ENCODE measurements around the gene BTD. TPM values are rescaled to one million over a fixed set of nuclear protein-coding genes. Genes with fewer than 3 reads are reported as not detected.

Gene BTD
- total and polyA plus RNA-seq, 2 donors (not counting 3 experiments of a cell fraction or from before 2014, with no cell fraction given) = 20.3 to 32.2 TPM

- Histone ChIP-seq H2AFZ (ENCODE audit: low read depth, low read length) (no peak overlapping the region), H3K79me2 (ENCODE audit: control insufficient read depth, insufficient read depth, low read length) (no peaks in the 10 kb centered on the region), H3K9me3 (replicated peaks; ENCODE audit: control insufficient read depth, insufficient read depth, low read length) (no peaks in the 10 kb centered on the region), H3K27ac (ENCODE audit: insufficient read depth, low read depth, low read length) (no peak overlapping the region), H3K9ac (replicated peaks; ENCODE audit: extremely low read depth, insufficient read depth, low read length) (no peak overlapping the region), H3K36me3 (ENCODE audit: control insufficient read depth in 2 of 2, extremely low read depth in 1 of 2, insufficient read depth in 2 of 2, low read length in 2 of 2) (peaks cover 5 to 15% of the 10 kb centered on the region in 2 experiments), H3K27me3 (ENCODE audit: control insufficient read depth in 2 of 2, insufficient read depth in 2 of 2, low read length in 2 of 2) (no peaks in the 10 kb centered on the region), H3K4me3 (replicated peaks in 1 of 3; ENCODE audit: insufficient read depth in 1 of 3, low read depth in 1 of 3, low read length in 3 of 3) (no peak overlapping the region), H3K9me1 (replicated peaks; ENCODE audit: control insufficient read depth, extremely low read depth, insufficient read depth, low read length) (no peaks in the 10 kb centered on the region), H4K20me1 (replicated peaks; ENCODE audit: control insufficient read depth, extremely low read depth, insufficient read depth, low read length) (no peaks in the 10 kb centered on the region), H3K4me1 (ENCODE audit: control insufficient read depth, extremely low read depth, insufficient read depth, low read length) (peaks cover 21% of the 10 kb centered on the region), H3K4me2 (ENCODE audit: insufficient read depth, low read length) (peak overlapping the region; percentile 19)
- FAIRE-seq (peak; percentile 48), DNase-seq (ENCODE audit: low read depth, low spot score) (peak; percentile 57)
- dilution Hi-C loops (cut with MboI; ENCODE audit: extremely low pct_ligation_motif_present, low sequenced_read_pairs) (no loop called here), intact Hi-C loops (cut with micrococcal nuclease) (loop anchor here (1.0 kb wide), 1 partner anchor 56 kb away; no protein-coding TSS in a partner anchor)
- TF ChIP-seq GATA2 (IDR thresholded peaks at IDR 0.05; ENCODE audit: insufficient read depth, insufficient read length, low read depth, low read length) (peak; percentile 41), EZH2 (IDR thresholded peaks at IDR 0.05; ENCODE audit: borderline replicate concordance, low read depth, low read length, severe bottlenecking) (no peak), POLR2A (IDR thresholded peaks at IDR 0.05; ENCODE audit: low read depth, low read length) (no peak), POLR2AphosphoS5 (IDR thresholded peaks at IDR 0.05; ENCODE audit: insufficient read depth, low read depth, low read length) (no peak), FOS (IDR thresholded peaks at IDR 0.05; ENCODE audit: borderline replicate concordance, insufficient read depth, low read length) (no peak)
- TF ChIP-seq, protein P1, sequence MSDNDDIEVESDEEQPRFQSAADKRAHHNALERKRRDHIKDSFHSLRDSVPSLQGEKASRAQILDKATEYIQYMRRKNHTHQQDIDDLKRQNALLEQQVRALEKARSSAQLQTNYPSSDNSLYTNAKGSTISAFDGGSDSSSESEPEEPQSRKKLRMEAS (IDR thresholded peaks at IDR 0.05; ENCODE audit: insufficient read depth, insufficient read length) = no peak
- ChIA-PET POLR2A (no interaction called here), CTCF (no interaction called here)
- BruUV-seq (replicated peaks) = no TSS peak
These were observed 84.4 kb downstream of the BTD start for GRCh38 chr3:15685927-15686326.

GRCh38 chr3:15690230-15690629, 88.7 kb downstream of the BTD start:
- TF ChIP-seq MYC (IDR thresholded peaks at IDR 0.05; ENCODE audit: low read depth, low read length) (no peak), JUN (IDR thresholded peaks at IDR 0.05; ENCODE audit: borderline replicate concordance, insufficient read depth, insufficient read length, low read depth) (no peak), GATA2 (IDR thresholded peaks at IDR 0.05; ENCODE audit: insufficient read depth, insufficient read length, low read depth, low read length) (no peak), EZH2 (IDR thresholded peaks at IDR 0.05; ENCODE audit: borderline replicate concordance, low read depth, low read length, severe bottlenecking) (no peak), POLR2A (IDR thresholded peaks at IDR 0.05; ENCODE audit: low read depth, low read length) (no peak), FOS (IDR thresholded peaks at IDR 0.05; ENCODE audit: borderline replicate concordance, insufficient read depth, low read length) (no peak), POLR2AphosphoS5 (IDR thresholded peaks at IDR 0.05; ENCODE audit: insufficient read depth, low read depth, low read length) (no peak)
- TF ChIP-seq, protein P2, sequence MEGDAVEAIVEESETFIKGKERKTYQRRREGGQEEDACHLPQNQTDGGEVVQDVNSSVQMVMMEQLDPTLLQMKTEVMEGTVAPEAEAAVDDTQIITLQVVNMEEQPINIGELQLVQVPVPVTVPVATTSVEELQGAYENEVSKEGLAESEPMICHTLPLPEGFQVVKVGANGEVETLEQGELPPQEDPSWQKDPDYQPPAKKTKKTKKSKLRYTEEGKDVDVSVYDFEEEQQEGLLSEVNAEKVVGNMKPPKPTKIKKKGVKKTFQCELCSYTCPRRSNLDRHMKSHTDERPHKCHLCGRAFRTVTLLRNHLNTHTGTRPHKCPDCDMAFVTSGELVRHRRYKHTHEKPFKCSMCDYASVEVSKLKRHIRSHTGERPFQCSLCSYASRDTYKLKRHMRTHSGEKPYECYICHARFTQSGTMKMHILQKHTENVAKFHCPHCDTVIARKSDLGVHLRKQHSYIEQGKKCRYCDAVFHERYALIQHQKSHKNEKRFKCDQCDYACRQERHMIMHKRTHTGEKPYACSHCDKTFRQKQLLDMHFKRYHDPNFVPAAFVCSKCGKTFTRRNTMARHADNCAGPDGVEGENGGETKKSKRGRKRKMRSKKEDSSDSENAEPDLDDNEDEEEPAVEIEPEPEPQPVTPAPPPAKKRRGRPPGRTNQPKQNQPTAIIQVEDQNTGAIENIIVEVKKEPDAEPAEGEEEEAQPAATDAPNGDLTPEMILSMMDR (IDR thresholded peaks at IDR 0.05; ENCODE audit: extremely low read depth in 1 of 2, insufficient read depth in 1 of 2, low read depth in 1 of 2, low read length in 2 of 2) = no peak
- TF ChIP-seq, protein P1 (IDR thresholded peaks at IDR 0.05; ENCODE audit: insufficient read depth, insufficient read length) = no peak
- Histone ChIP-seq H3K27me3 (ENCODE audit: control insufficient read depth in 2 of 2, insufficient read depth in 2 of 2, low read length in 2 of 2) (no peaks in the 10 kb centered on the region), H3K4me3 (replicated peaks in 1 of 3; ENCODE audit: insufficient read depth in 1 of 3, low read depth in 1 of 3, low read length in 3 of 3) (no peak overlapping the region), H2AFZ (ENCODE audit: low read depth, low read length) (no peak overlapping the region), H3K79me2 (ENCODE audit: control insufficient read depth, insufficient read depth, low read length) (no peaks in the 10 kb centered on the region), H3K9me3 (replicated peaks; ENCODE audit: control insufficient read depth, insufficient read depth, low read length) (no peaks in the 10 kb centered on the region), H3K9me1 (replicated peaks; ENCODE audit: control insufficient read depth, extremely low read depth, insufficient read depth, low read length) (no peaks in the 10 kb centered on the region), H3K4me2 (ENCODE audit: insufficient read depth, low read length) (no peak overlapping the region), H3K9ac (replicated peaks; ENCODE audit: extremely low read depth, insufficient read depth, low read length) (no peak overlapping the region), H3K4me1 (ENCODE audit: control insufficient read depth, extremely low read depth, insufficient read depth, low read length) (peaks cover 7% of the 10 kb centered on the region), H3K27ac (ENCODE audit: insufficient read depth, low read depth, low read length) (no peak overlapping the region), H4K20me1 (replicated peaks; ENCODE audit: control insufficient read depth, extremely low read depth, insufficient read depth, low read length) (no peaks in the 10 kb centered on the region), H3K36me3 (ENCODE audit: control insufficient read depth in 2 of 2, extremely low read depth in 1 of 2, insufficient read depth in 2 of 2, low read length in 2 of 2) (peaks cover 7 to 28% of the 10 kb centered on the region in 2 experiments)
- intact Hi-C loops (cut with micrococcal nuclease) (loop anchor here (5.0 kb wide), 1 partner anchor 107 kb away; the partner anchor contains the start of gene ANKRD28), dilution Hi-C loops (cut with MboI; ENCODE audit: extremely low pct_ligation_motif_present, low sequenced_read_pairs) (no loop called here)
- DNase-seq (ENCODE audit: low read depth, low spot score) = no peak
- POLR2A ChIA-PET = no interaction called here
- CTCF ChIA-PET = interaction anchor here (1.2 kb wide), 1 partner anchor 60 kb away, joined by 5 read pairs; no protein-coding TSS in a partner anchor
- FAIRE-seq = no peak
- BruUV-seq (replicated peaks) = no TSS peak

Measured in endothelial cell of umbilical vein (primary cell).